Measurements from ENCODE around the gene PSME2. TPM values are rescaled to one million over a fixed set of nuclear protein-coding genes. Genes with fewer than 3 reads are reported as not detected.

PSME2 gene
- total RNA-seq, 4 donors from 2014 or later, result 39.3 to 75.2 (median 47.0) TPM

- Histone ChIP-seq H3K27ac (no peak overlapping the region), H3K9me3 (no peaks in the 10 kb centered on the region), H3K4me3 (no peak overlapping the region), H3K4me1 (peaks cover 47% of the 10 kb centered on the region), H3K27me3 (no peaks in the 10 kb centered on the region), H3K36me3 (peaks cover 39% of the 10 kb centered on the region)
- TF ChIP-seq POLR2A (IDR thresholded peaks at IDR 0.05) (no peak), EP300 (IDR thresholded peaks at IDR 0.05) (no peak), POLR2AphosphoS5 (IDR thresholded peaks at IDR 0.05) (no peak), CTCF (IDR thresholded peaks at IDR 0.05) (no peak)
- 85% methylated on average over 10 of the region's 10 CpGs for WGBS
- no peak for DNase-seq (ENCODE audit: low spot score in 2 of 2)
These were observed 44.0 kb upstream of the PSME2 start for GRCh38 chr14:24190416-24190815.

- Histone ChIP-seq H3K36me3 (peaks cover 48% of the 10 kb centered on the region), H3K4me3 (no peak overlapping the region), H3K27ac (no peak overlapping the region), H3K4me1 (peaks cover 41% of the 10 kb centered on the region), H3K9me3 (no peaks in the 10 kb centered on the region), H3K27me3 (no peaks in the 10 kb centered on the region)
- WGBS, result 93% methylated on average over 9 of the region's 9 CpGs
- TF ChIP-seq POLR2AphosphoS5 (IDR thresholded peaks at IDR 0.05) (no peak), CTCF (IDR thresholded peaks at IDR 0.05) (no peak), EP300 (IDR thresholded peaks at IDR 0.05) (no peak), POLR2A (IDR thresholded peaks at IDR 0.05) (no peak)
- DNase-seq (ENCODE audit: low spot score in 2 of 2), result no peak
These were observed 43.0 kb upstream of the PSME2 start for GRCh38 chr14:24189460-24189859.

- Histone ChIP-seq H3K27me3 (no peaks in the 10 kb centered on the region), H3K9me3 (no peaks in the 10 kb centered on the region), H3K4me1 (peaks cover 37% of the 10 kb centered on the region), H3K36me3 (peaks cover 53% of the 10 kb centered on the region), H3K27ac (peak overlapping the region; percentile 74), H3K4me3 (peak overlapping the region; percentile 90)
- 0% methylated on average over 3 of the region's 3 CpGs for WGBS
- no peak for DNase-seq (ENCODE audit: low spot score in 2 of 2)
- no peak for TF ChIP-seq CTCF (IDR thresholded peaks at IDR 0.05)
- TF ChIP-seq POLR2AphosphoS5 (IDR thresholded peaks at IDR 0.05), result no peak
- no peak for TF ChIP-seq POLR2A (IDR thresholded peaks at IDR 0.05)
- no peak for TF ChIP-seq EP300 (IDR thresholded peaks at IDR 0.05)
These were observed 42.6 kb upstream of the PSME2 start for GRCh38 chr14:24189059-24189375.

- peak within 1 kb of the TSS; percentile 74 for H3K27ac ChIP-seq
- peak; percentile 97 to 98 for DNase-seq (ENCODE audit: low spot score in 2 of 2)
- 0% methylated on average over 44 of the region's 65 CpGs for WGBS
- peaks cover 58% of the 10 kb centered on the region for H3K36me3 ChIP-seq
- no peaks in the 10 kb centered on the region for H3K9me3 ChIP-seq
- no peaks in the 10 kb centered on the region for H3K27me3 ChIP-seq
- TF ChIP-seq POLR2AphosphoS5 (IDR thresholded peaks at IDR 0.05) (peak; percentile 58 to 84 (median 65)), EP300 (IDR thresholded peaks at IDR 0.05) (no peak), POLR2A (IDR thresholded peaks at IDR 0.05) (no peak), CTCF (IDR thresholded peaks at IDR 0.05) (no peak)
- H3K4me1 ChIP-seq, result peaks cover 33% of the 10 kb centered on the region
- peak within 1 kb of the TSS; percentile 90 for H3K4me3 ChIP-seq
These were observed 42.0 kb upstream of the PSME2 start, which contains the start of gene IPO4 for GRCh38 chr14:24188251-24189058. IPO4 (minus strand) TSS chr14:24188816; CDS start chr14:24188787, 29 bp downstream.

GRCh38 chr14:24187539-24187915 lies 41.1 kb upstream of the PSME2 start:
- no peak for DNase-seq (ENCODE audit: low spot score in 2 of 2)
- Histone ChIP-seq H3K27me3 (no peaks in the 10 kb centered on the region), H3K4me1 (peaks cover 26% of the 10 kb centered on the region), H3K36me3 (peaks cover 61% of the 10 kb centered on the region), H3K9me3 (no peaks in the 10 kb centered on the region), H3K4me3 (peak overlapping the region; percentile 90), H3K27ac (no peak overlapping the region)
- WGBS, result 86% methylated on average over 2 of the region's 2 CpGs
- TF ChIP-seq EP300 (IDR thresholded peaks at IDR 0.05) (no peak), POLR2AphosphoS5 (IDR thresholded peaks at IDR 0.05) (no peak), CTCF (IDR thresholded peaks at IDR 0.05) (no peak), POLR2A (IDR thresholded peaks at IDR 0.05) (no peak)

Data from suprapubic skin (tissue), 4 donors.